NCI-H748 treated with DMSO at 0.1 percent for 48 hours (cell line): ENCODE measurements around the gene ODAD4.

Experiments used
- DNase-seq: peaks from one replicate; lab custom pipeline; 2025; lab: John Stamatoyannopoulos, UW

ODAD4 gene, protein sequence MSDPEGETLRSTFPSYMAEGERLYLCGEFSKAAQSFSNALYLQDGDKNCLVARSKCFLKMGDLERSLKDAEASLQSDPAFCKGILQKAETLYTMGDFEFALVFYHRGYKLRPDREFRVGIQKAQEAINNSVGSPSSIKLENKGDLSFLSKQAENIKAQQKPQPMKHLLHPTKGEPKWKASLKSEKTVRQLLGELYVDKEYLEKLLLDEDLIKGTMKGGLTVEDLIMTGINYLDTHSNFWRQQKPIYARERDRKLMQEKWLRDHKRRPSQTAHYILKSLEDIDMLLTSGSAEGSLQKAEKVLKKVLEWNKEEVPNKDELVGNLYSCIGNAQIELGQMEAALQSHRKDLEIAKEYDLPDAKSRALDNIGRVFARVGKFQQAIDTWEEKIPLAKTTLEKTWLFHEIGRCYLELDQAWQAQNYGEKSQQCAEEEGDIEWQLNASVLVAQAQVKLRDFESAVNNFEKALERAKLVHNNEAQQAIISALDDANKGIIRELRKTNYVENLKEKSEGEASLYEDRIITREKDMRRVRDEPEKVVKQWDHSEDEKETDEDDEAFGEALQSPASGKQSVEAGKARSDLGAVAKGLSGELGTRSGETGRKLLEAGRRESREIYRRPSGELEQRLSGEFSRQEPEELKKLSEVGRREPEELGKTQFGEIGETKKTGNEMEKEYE

DNA sequence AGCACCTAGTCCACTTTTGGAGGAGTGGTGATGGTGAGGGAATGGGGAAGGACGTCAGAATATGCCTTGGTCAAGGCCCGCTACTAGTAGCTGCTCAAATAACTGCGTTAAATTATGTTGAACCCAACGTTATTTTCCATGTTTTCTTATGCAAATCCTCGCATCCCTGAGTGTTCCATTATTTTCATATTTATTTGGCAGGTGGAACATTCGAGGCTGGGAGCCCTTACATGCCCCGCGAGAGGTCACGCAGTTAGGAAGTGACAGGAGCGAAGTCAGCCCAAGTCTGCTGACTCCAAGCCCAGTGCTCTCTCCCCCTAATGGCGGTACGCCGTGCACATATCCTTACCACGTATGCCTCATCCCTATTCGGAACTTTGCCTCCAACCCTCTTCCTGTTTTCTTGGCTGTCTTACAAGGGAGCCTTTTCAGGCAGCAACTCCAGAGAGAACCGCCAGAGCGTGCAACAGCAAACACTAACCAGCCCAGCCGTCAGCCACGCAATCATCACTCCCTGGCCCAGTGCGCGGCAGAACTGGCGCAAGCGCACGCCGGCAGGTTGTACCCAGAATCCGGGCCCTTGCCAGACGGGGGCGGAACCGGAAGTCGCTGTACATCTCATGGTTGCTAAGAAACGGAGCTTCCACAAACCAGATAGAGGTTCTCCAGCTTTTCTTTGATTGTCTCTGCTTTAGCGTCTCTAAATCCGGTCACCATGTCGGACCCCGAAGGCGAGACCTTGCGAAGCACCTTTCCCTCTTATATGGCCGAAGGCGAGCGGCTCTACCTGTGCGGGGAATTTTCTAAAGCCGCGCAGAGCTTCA lies at the start of gene ODAD4:
TSS of gene ODAD4 (plus strand) at position 609 of the 824 bp plus-strand sequence. CDS start at position 716, 107 bp downstream.
- DNase-seq = peak; percentile 86

DNA sequence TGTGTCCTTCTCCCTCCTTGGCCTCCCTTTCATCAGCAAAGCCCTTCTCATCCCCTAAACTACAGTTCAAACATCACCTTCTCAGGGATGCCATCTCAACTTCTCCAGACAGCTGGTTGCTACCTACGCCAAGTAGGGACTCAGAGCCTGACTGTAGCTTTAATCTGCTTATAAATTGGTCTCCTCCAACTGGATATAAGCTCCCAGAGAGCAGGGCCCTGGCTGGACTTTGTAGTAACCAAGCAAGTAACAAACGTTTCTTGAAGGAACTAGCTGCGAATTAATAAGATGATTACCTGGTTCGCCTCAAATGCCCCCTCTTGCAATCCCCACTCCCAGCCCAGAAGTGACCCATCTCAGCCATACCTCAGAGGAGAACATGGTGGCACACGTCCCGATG lies 47.7 kb upstream of the ODAD4 start:
- DNase-seq = no peak

DNA sequence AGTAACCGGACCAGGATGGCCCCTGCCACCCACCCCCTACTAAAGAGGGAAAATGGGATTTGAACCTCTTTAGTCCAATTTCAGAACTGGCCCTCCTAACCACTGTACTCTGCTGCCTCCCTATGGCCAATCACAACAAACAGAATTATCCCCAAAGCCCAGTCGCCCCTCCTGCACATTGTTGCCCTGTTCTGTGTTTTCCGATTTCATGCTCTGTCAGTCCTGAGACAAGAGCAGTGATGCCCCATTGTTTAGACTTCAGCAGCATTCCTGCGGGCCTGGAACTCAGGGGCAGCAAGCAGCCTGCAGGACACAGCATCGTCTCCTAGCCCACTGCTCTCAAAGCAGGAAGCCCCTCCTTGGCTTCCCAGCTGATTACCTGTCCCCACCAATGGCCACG lies 44.7 kb upstream of the ODAD4 start:
- DNase-seq = no peak

DNA sequence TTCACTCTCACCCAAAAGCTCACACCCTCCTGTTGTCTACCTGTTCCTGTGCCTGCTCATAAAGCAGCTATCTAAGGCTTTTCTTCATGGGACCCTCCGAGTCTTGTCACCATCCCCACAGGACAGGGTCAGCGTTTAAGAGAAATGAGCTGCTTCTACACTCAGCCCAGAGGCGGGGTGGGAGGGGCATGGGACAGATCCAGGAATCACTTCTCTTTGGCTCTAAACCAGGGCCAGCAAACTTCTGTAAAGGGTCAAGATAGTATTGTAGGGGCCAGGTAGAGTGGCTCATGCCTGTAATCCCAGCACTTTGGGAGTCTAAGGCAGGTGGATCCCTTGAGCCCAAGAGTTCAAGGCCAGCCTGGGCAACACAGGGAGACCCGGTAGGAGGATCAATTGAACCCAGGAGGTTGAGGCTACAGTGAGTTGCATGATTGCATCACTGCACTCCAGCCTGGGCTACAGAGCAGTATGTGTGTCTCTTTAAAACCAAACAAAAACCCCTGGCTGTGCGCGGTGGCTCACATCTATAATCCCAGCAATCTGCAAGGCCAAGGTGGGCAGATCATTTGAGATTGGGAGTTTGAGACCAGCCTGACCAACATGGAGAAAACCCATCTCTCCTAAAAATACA lies 42.0 kb upstream of the ODAD4 start:
- DNase-seq = no peak

DNA sequence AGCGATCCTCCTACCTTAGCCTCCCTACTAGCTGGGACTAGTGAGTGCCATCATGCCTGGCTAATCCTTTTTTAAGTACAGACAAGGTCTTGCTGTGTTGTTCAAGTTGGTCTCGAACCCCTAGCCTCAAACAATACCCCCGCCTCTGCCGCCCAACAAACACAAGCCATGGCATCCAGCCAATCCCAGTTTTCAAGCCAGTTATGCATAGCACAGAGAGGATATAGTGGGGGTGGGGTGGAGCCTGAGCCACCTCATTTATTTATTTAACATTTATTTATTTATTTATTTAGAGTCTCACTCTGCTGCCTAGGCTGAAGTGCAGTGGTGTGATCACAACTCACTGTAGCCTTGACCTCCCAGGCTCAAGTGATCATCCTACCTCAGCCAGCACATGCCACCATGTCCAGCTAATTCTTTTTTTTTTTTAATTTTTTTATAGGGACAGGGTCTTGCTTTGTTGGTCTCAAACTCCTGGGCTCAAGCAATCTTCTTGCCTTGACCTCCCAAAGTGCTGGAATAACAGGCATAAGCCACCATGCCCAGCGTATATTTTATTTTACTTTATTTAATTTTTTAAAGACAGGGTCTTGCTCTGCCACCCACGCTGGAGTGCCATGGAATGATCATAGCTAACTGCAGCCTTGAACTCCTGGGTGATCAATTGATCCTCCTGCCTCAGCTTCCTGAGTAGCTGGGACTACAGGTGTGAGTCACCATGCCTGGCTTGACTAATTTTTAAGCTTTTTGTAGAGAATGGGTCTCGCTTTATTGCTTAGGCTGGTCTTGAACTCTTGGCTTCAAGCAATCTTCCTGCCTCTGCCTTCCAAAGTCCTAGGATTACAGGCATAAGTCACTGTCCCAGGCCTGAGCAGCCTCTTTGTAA lies 39.0 kb upstream of the ODAD4 start:
- no peak for DNase-seq

DNA sequence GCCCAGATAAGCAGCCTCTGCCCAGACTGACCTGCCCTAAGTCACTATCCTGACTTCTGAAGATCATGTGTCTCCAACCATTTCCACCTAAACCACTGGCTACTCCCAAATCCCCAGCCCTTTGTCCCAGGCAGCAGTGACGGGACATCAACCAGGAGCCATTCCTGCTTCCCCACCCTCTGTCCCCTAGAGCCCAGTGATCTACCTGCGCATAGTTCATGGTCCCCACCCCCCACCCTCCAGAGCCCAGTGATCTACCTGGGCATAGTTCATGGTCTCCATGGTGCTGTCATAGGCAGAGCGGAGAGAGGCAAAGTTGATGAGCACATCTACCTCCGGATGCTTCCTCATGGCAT lies 38.4 kb upstream of the ODAD4 start:
- no peak for DNase-seq

DNA sequence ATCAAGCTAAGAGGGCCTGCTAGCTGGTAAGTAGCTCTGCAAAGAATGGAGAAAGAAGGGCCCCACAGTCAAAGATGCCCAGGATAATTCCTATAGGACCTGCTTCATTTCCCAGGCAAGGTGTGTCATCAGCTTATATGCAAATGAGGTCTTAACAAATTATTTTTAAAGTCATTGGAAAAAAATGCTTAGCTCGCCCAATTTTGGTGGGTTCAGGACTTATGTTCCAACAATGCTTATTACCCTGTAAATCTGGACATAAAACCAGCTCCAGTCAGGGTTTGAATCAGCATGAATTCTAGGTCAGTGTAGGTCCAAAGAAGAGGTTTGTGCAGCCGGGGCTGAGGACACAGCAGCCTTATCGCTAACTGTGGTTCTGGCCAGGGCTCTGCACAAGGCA lies 37.0 kb upstream of the ODAD4 start:
- no peak for DNase-seq

DNA sequence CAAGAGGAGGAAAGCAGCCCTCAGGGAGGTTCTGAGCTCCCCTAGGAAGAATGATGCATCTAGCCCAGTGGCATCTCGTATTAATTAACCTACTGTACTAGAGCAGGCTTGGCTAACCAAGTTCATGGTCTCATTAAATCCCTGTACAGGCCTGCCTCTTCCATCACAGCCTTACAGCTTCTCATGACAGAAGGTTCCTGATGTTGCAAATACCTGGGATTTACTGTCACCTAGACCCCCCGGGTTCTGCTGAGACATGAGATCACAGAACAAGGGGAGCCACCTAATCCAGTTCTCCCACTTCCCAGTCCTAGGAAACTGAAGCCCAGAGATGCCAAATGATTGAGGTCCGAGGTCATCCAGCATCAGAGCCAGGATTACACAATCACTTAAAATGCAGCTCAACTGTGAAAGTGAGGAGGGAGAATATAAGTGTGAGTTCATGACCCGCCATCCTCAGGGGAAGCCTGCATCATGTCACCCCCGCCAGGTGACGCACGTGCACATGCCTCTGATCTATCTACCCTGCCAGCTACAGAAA lies 35.6 kb upstream of the ODAD4 start:
- no peak for DNase-seq

DNA sequence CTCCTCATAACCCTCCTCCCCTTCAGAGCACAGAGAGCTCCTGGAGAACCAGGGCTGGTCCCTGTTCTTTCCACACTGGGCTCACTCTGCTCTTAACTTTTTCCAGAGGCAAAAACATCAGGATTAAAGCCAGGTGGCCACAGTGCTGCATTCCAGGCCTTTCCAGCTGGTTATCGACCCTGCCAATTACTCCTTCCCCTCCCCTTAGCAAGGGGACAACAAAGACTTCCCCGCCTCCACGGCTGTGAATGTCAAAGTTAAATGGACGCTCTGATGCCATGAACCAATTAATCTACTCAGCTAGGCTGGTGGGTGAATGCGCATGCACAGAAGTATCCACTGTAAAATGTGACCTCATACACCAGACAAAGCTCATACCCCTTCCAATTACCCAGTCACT lies 34.8 kb upstream of the ODAD4 start:
- no peak for DNase-seq

DNA sequence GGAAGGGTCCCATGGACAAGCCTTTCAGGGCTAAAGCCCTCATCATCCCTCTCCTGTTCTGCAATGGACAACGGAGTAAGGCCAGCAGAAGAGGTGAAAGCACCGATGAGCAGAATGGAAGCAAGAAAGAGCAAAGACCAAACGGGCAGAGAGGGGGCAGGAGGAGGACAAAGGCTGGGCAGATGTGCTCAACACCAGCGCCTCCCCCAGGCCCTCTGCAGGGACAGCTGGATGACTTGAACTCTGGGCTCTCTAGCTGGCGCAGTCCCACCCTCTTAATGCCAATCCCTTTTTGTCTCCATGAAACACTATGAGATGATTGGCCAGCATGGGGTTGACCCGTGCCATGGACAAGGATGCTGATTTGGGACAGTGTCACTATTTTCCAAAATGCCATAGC lies 33.7 kb upstream of the ODAD4 start:
- DNase-seq = no peak

DNA sequence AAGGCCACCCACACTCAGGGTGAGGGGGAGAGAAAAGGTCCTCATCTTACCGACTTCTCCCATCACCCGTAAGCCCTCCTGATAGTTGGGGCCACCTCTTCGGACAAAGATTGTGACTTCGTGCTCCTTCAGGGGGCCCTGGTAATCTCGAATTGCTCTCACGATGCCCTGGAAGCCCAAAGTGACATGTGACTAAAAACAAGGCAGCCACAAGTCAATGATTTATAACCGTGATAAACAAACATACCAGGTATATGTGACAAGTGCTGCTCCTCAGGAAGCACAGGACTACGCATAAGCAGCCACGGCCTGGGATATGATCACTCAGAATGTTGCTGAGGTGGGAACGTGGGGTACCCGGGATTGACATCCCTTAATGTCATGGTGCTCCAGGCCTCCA lies 28.8 kb upstream of the ODAD4 start:
- no peak for DNase-seq

DNA sequence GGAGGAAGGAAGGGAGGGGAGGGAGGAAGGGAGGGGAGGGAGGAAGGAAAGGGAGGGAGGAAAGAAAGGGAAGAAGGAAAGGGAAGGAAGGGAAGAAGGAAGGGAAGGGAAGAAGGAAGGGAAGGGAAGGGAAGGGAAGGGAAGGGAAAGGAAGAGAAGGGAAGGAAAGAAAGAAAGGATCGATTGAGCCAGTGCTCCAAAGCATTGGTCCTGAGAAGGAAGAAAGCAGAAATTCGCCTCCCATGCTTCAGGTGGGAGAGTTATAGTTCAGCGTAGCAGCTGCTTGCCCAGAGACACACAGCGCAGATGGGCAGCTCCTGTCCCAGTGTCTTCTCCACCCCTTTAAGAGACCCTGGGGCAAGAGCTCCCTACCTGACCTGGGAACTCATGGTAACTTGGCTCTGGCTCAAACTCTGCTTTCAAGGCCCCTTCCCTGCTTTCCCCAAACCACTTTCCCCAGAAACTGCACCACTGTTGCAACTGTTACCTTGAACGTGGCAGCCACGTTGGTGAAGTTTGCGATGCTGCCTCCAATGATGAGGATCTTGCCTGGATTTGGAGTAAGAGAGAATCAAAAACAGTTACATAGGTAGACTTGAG lies 26.1 kb upstream of the ODAD4 start:
- DNase-seq = no peak

DNA sequence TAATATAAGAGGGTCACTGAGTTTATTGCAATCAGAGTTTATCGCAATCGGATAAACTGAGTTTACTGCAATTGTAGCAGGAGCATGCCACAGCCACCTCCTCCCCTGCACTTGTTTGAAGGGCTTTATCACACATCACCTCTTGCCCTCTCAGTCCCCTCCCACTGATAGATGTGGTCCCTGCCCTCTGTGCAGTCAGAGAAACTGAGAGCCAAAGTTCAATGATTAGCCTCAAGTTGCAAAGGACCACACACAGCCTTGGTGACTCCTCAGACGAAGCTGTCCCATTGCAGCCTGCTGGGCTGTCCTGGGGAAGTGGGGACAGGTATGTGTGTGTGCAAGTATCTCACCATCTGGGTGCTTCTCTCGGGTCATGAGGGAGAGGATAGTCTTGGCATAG lies 25.2 kb upstream of the ODAD4 start:
- no peak for DNase-seq

DNA sequence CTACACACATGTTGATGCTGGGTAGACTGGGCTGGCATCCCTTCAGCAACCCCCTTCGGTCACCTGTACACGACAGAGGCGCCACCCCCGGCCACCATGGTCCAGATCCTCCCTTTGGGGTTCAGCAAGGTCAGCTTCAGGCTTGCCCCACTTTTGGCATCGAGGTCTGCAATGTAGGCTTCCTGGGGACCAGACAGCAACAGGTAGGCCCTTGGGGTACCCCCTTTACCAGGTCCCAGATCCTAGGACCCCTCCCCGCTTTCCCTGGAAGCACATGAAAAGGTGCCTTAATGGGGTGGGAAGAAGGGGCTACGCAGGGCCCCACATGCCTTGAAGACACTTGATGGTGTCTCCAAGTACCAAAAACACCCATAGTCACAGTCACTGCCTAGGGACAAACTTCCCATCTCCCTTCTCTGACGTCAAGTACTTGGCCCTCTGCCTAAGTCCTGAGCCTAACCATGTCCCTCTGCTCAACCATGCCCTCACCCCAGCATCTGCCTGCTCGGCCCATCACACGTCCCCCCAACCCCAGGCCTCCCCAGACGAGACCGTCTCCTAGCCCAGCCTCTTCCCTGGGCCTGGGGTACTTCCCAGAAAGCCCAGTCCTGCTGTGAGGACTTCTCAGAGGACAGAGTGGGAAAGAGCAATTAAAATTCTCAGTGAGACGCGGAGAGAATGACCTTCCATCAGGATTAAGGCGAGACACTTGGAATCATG lies 23.8 kb upstream of the ODAD4 start:
- DNase-seq = no peak

DNA sequence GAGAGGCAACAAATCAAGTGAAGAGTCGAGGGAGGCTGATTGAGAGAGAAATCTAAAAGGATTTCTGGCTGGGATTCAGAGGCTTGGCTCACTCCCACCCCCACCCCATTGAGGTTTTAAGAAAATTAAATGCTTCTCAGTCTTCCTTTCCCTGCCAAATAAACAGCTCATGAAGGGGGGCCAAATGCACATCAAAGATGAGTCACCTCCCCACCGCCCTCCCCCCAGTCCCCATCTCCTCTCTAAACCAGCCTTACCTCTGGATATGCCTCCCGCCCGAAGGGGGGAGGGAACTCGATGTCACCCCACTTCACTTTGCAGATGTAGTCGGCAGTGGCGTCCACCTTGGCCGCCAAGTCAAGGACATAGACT lies 23.2 kb upstream of the ODAD4 start:
- no peak for DNase-seq

DNA sequence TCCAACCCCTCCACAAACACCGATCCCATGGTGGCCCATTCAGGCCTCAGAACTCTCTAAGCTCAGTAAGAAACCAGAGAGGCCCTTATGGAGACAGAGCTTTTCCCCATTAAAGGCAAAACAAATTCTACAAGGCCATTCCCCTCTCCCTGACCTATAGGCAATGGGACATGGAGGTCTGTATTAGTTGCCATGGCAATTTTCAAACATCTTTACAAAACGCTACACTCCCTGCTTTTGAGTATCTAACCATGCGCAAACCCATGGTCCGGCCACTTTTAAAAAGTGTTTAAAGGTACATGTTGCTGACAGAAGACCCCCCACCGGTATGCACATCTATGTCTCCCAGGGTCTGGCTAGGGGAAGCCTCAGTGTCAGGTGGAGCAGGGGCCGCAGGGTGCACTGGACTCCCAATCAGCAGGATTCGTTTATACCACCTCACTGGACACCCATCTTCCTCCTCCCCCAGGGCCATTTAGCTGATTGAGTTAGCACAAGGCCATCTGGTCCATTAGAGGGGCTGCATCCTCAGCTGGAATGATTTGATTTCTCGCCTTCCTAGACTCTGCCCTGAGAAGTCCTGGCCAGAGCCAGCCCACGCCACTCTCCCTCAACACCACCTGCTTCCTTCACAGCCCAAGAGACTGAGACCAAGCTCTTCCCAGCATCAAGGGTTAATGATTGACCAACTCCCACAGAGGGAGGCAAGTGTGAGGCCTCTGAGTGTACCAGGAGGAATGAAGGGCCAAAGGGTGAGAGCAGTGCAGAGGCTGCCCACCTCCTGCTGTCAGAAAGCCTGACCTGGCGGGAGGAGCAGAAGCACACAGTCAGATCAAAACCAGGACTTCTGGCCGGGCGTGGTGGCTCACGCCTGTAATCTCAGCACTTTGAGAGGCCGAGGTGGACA lies 22.5 kb upstream of the ODAD4 start:
- DNase-seq = no peak

DNA sequence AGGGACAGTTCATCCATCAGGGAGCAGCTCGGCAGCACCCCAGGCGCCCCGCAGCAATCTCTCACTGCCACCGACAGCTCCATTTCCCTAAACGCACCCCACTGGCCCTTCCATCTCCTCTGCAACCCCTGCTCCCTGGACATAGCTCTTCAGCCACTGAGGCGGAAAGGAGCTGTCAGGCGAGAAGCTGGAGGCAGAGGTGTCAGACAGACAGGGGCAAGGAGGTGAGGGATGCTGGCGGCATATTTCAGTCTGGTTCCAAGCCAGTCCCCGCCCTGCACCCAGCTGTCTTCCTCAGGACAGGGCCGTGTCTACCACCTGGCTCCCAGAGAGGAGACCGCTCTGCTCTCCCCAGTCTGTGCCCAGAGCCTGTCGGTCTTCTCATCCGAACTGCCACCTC lies 21.3 kb upstream of the ODAD4 start:
- no peak for DNase-seq

DNA sequence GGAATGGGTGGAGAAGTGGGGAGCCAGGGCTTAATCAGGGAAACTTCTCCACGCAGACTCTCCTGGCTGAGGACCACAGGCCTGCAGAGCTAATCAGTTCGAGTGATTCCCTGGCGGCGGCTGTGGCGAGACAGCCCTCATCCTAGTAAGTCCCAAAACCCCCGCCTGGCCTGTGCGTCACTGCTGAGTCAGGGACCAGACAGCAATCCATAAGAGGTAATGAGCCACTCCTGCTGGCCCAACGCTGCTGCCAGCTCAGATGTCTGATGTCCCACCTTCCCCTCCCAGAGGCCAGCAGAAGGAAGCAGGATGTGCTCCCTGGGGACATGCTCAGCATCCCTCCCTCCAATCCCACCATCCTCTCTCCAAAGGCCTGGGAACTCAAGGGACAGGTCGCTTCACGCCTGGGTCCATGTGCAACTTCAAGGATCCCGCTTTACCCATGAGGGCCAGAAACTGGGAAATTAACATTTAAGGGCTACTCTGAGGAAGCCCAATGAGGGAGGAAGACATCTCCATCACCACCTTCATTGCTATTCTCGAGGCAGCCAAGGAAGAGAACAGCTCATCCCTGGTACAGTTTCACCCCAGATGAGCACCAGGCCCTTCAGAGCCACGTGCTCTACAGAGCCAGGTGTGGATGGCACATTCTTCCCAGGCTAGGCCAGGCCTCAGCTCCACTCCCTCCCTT lies 19.6 kb upstream of the ODAD4 start:
- DNase-seq = no peak
